Measurements from ENCODE around the gene UBE2D1.

The UBE2D1 gene

GRCh38 chr10:58336242-58336641, 1.4 kb downstream of the UBE2D1 start:
- no peak for DNase-seq (ENCODE audit: low read depth in 1 of 2, low spot score in 1 of 2)

GRCh38 chr10:58341422-58341821, 6.6 kb downstream of the UBE2D1 start:
- DNase-seq (ENCODE audit: low read depth in 1 of 2, low spot score in 1 of 2): no peak

GRCh38 chr10:58341947-58342346, 7.1 kb downstream of the UBE2D1 start:
- DNase-seq (ENCODE audit: low read depth in 1 of 2, low spot score in 1 of 2): no peak

- no peak for DNase-seq (ENCODE audit: low read depth in 1 of 2, low spot score in 1 of 2)
Measured at GRCh38 chr10:58347967-58348366, 13.2 kb downstream of the UBE2D1 start.

GRCh38 chr10:58348571-58349033, 13.8 kb downstream of the UBE2D1 start:
- no peak for DNase-seq (ENCODE audit: low read depth in 1 of 2, low spot score in 1 of 2)

- DNase-seq (ENCODE audit: low read depth in 1 of 2, low spot score in 1 of 2): no peak
Measured at GRCh38 chr10:58350023-58350422, 15.2 kb downstream of the UBE2D1 start.

DNA sequence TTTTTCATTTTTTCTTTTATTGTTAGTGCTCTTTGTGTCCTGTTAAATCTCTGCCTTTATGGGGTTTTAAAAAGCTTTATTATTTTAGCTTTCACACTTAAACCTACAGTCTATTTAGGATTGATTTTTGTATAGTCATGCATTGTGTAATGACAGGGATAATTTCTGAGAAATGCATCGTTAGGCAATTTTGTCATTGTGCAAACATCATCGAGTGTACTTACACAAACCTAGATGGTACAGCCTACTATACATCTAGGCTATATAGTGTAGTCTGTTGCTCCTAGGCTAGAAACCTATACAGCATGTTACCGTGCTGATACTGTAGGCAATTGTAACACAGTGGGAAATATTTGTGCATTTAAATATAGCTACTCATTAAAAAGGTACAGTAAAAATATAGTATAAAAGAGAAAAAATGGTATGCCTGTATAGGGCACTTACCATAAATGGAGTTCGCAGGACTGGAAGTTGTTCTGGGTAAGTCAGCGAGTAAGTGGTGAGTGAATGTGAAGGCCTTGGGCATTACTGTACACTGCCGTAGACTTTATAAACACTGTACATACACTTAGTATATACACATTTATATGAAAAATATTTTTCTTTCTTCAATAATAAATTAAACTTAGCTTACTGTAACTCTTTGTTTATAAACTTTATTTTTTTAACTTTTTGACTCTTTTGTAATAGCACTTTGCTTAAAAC, 16.0 kb downstream of the UBE2D1 start:
- no peak for DNase-seq (ENCODE audit: low read depth in 1 of 2, low spot score in 1 of 2)

- DNase-seq (ENCODE audit: low read depth in 1 of 2, low spot score in 1 of 2): no peak
Measured at GRCh38 chr10:58351616-58352578, 17.1 kb downstream of the UBE2D1 start.

GRCh38 chr10:58352956-58353610, 18.3 kb downstream of the UBE2D1 start:
- DNase-seq (ENCODE audit: low read depth in 1 of 2, low spot score in 1 of 2): no peak

GRCh38 chr10:58356756-58357155, 21.9 kb downstream of the UBE2D1 start:
- no peak for DNase-seq (ENCODE audit: low read depth in 1 of 2, low spot score in 1 of 2)

GRCh38 chr10:58358314-58358933, 23.6 kb downstream of the UBE2D1 start:
- no peak for DNase-seq (ENCODE audit: low read depth in 1 of 2, low spot score in 1 of 2)

DNA sequence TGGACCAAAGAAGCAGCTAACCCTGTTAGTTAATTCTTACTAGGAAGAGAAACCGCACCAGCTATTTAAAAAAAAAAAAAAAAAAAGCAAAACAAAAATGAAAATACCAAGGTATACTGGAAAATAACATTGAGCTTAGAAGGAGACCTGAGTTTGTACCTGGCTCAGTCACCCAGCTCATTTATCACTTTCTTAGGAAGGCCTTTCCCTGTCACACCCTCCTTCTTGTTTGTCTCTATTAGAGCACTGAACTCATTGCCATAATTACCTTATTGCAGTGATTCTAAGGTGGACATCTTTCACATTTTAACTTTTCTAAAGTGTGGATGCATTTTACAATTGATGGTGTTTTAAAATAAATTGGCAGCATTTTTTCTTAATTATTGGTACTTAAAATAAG, 24.1 kb downstream of the UBE2D1 start:
- DNase-seq (ENCODE audit: low read depth in 1 of 2, low spot score in 1 of 2): no peak

DNA sequence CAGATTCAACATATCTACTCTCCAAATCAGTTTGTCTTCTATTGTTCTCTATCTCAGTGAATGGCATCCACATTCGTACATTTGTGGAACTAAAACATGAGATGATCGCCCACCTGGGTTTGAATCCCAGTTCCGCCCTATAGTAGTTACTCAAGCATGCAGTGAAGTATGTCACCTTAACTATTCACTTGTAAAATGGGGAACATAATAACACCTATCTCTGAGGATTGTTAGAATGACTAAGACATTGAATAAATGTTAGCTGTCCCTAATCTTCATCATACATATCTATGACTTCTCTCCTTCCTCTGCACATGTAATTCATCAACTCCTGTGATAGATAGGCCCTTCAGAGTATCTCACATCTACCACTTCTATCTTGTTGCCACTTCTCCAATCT, 24.7 kb downstream of the UBE2D1 start:
- no peak for DNase-seq (ENCODE audit: low read depth in 1 of 2, low spot score in 1 of 2)

DNA sequence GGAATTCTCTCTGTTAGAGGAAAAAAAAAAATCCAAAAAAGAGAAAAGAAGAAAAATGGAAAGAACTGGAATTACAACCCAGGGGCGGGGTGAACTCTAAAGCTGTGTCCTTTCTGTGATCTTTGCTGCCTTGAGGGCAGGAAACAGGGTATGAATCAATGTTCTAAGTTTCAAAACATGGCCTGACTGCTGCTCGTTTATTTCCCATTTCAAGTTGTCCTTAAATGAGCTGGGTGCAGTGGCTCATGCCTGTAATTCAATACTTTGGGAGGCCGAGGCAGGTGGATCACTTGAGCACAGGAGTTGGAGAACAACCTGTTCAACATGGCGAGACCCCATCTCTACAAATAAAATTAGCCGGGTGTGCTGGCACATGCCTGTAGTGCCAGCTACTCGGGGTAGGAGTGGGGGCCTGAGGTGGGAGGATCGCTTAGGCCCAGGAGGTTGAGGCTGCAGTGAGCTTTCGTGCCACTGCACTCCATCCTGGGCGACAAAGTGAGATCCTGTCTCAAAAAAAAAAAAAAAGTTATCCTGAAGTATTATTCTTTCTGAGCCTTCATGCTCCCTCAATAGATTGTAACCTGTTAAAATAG, 25.7 kb downstream of the UBE2D1 start:
- no peak for DNase-seq (ENCODE audit: low read depth in 1 of 2, low spot score in 1 of 2)

GRCh38 chr10:58361353-58361752, 26.5 kb downstream of the UBE2D1 start:
- no peak for DNase-seq (ENCODE audit: low read depth in 1 of 2, low spot score in 1 of 2)

GRCh38 chr10:58362027-58362789, 27.4 kb downstream of the UBE2D1 start:
- DNase-seq (ENCODE audit: low read depth in 1 of 2, low spot score in 1 of 2): no peak

GRCh38 chr10:58367069-58367468, 32.3 kb downstream of the UBE2D1 start:
- no peak for DNase-seq (ENCODE audit: low read depth in 1 of 2, low spot score in 1 of 2)

DNA sequence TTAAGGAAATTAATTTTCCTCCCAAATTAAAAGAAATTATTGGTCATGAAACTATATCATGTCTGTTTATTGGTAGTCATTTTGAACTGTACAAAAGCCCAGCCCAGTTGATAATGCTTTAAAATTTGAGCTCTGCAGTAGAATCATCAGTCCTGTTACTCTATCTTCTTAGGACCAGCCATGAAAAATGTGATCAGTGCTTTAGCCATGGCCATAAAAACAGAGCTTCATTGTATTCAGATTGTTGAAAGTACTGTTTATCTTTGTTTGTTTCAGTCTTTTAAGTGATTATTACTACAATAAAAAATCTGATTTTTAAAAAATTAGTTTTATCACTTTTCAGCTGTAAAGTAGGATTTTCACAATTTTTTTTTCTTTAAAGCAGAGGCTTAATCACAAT, 36.7 kb downstream of the UBE2D1 start:
- no peak for DNase-seq (ENCODE audit: low read depth in 1 of 2, low spot score in 1 of 2)

- no peak for DNase-seq (ENCODE audit: low read depth in 1 of 2, low spot score in 1 of 2)
Measured at GRCh38 chr10:58372607-58373441, 38.0 kb downstream of the UBE2D1 start.
